GM19328 (cell line): Measurements from ENCODE around the gene UTP14C.
"Not testable (repeated sequence)": the region's sequence is repeated elsewhere in the genome, so short reads cannot be mapped to it uniquely, and the experiment has no call there.

ENCODE experiments used
- ATAC-seq: cut with Tn5 transposase; IDR thresholded peaks from one replicate; pipeline ENCODE4 v1.9.1; 2021; ENCODE audit warnings: mild to moderate bottlenecking, moderate library complexity; ENCODE audit not compliant: unreplicated experiment

Gene UTP14C

GRCh38 chr13:52024481-52024880 lies at the start of gene UTP14C:
UTP14C (plus strand) TSS chr13:52024691; CDS start chr13:52028805, 4,114 bp downstream.
- ATAC-seq, result no peak

- ATAC-seq, result no peak
Measured at GRCh38 chr13:51976423-51976822, 48.1 kb upstream of the UTP14C start.

GRCh38 chr13:51976890-51977289 lies 47.6 kb upstream of the UTP14C start:
- no peak for ATAC-seq

- no peak for ATAC-seq
Measured at GRCh38 chr13:51977625-51978024, 46.9 kb upstream of the UTP14C start.

GRCh38 chr13:51978796-51979556 lies 45.5 kb upstream of the UTP14C start:
- no peak for ATAC-seq

GRCh38 chr13:51980908-51981307 lies 43.6 kb upstream of the UTP14C start:
- no peak for ATAC-seq

- ATAC-seq, result no peak
Measured at GRCh38 chr13:51981355-51981754, 43.1 kb upstream of the UTP14C start.

- ATAC-seq, result not testable (repeated sequence)
Measured at GRCh38 chr13:51983292-51983691, 41.2 kb upstream of the UTP14C start.

GRCh38 chr13:51984904-51985303 lies 39.6 kb upstream of the UTP14C start:
- ATAC-seq, result not testable (repeated sequence)

- ATAC-seq, result no peak
Measured at GRCh38 chr13:51988988-51989618, 35.4 kb upstream of the UTP14C start.

- no peak for ATAC-seq
Measured at GRCh38 chr13:51993713-51994112, 30.8 kb upstream of the UTP14C start.

- ATAC-seq, result no peak
Measured at GRCh38 chr13:51995677-51996551, 28.6 kb upstream of the UTP14C start.

- no peak for ATAC-seq
Measured at GRCh38 chr13:51996641-51997040, 27.9 kb upstream of the UTP14C start.

- no peak for ATAC-seq
Measured at GRCh38 chr13:51997186-51997585, 27.3 kb upstream of the UTP14C start.

GRCh38 chr13:51997641-51998330 lies 26.7 kb upstream of the UTP14C start:
- no peak for ATAC-seq

GRCh38 chr13:51998723-51999509 lies 25.6 kb upstream of the UTP14C start:
- no peak for ATAC-seq

- no peak for ATAC-seq
Measured at GRCh38 chr13:51999510-51999911, 25.0 kb upstream of the UTP14C start.

- no peak for ATAC-seq
Measured at GRCh38 chr13:51999921-52000320, 24.6 kb upstream of the UTP14C start.

- no peak for ATAC-seq
Measured at GRCh38 chr13:52001120-52001731, 23.3 kb upstream of the UTP14C start.

- no peak for ATAC-seq
Measured at GRCh38 chr13:52002361-52002760, 22.1 kb upstream of the UTP14C start.
